MM.1S (cell line): ENCODE data around the gene NEDD8.

Experiments used
- DNase-seq: peaks from one replicate; pipeline ENCODE4 v3.0.0-alpha.2; 2015
- H2AFZ ChIP-seq: fragments of 300-600 bp; sonication (generic); 2 replicates; pipeline ENCODE4 v1.6.0; 2016; ENCODE audit warnings: antibody characterized with exemption, low read length
- H3F3A ChIP-seq: fragments of 300-600 bp; sonication (generic); 2 replicates; pipeline ENCODE4 v1.6.1; 2016; ENCODE audit warnings: mild to moderate bottlenecking, antibody characterized with exemption, low read length, moderate library complexity, mixed read lengths; ENCODE audit not compliant: insufficient read depth
- H3K27ac ChIP-seq: fragments of 300-600 bp; sonication (generic); 2 replicates; pipeline ENCODE4 v1.5.1; 2016; ENCODE audit warnings: mild to moderate bottlenecking, low read length
- H3K27me3 ChIP-seq: fragments of 300-600 bp; sonication (generic); replicated peaks from 2 replicates; pipeline ENCODE4 v1.6.0; 2016; ENCODE audit warnings: low read length; ENCODE audit not compliant: insufficient read depth
- H3K36me3 ChIP-seq: fragments of 300-600 bp; sonication (generic); replicated peaks from 2 replicates; pipeline ENCODE4 v1.6.1; 2016; ENCODE audit warnings: mild to moderate bottlenecking, low read length, mixed read lengths; ENCODE audit not compliant: insufficient read depth
- H3K4me1 ChIP-seq: fragments of 300-600 bp; sonication (generic); 2 replicates; pipeline ENCODE4 v1.6.1; 2016; ENCODE audit warnings: low read length, mixed read lengths
- H3K4me2 ChIP-seq: fragments of 300-600 bp; sonication (generic); 2 replicates; pipeline ENCODE4 v1.6.0; 2016; ENCODE audit warnings: low read depth, low read length
- H3K4me3 ChIP-seq: fragments of 300-600 bp; sonication (generic); 2 replicates; pipeline ENCODE4 v1.5.1; 2016; ENCODE audit warnings: low read length, mixed read lengths
- H3K79me2 ChIP-seq: fragments of 300-600 bp; sonication (generic); 2 replicates; pipeline ENCODE4 v1.6.1; 2016; ENCODE audit warnings: mixed run types, low read length, mixed read lengths
- H3K9ac ChIP-seq: fragments of 300-600 bp; sonication (generic); 2 replicates; pipeline ENCODE4 v1.6.1; 2016; ENCODE audit warnings: low read length, mixed read lengths
- H3K9me2 ChIP-seq: fragments of 300-600 bp; sonication (generic); replicated peaks from 2 replicates; pipeline ENCODE4 v1.6.1; 2016; ENCODE audit warnings: mild to moderate bottlenecking, low read length, mixed read lengths; ENCODE audit not compliant: insufficient read depth
- H3K9me3 ChIP-seq: fragments of 300-600 bp; sonication (generic); replicated peaks from 2 replicates; pipeline ENCODE4 v1.6.1; 2016; ENCODE audit warnings: mild to moderate bottlenecking, low read length, mixed read lengths; ENCODE audit not compliant: insufficient read depth
- H4K20me1 ChIP-seq: fragments of 300-600 bp; sonication (generic); 2 replicates; pipeline ENCODE4 v1.6.1; 2016; ENCODE audit warnings: mild to moderate bottlenecking, low read length, moderate library complexity, mixed read lengths; ENCODE audit not compliant: insufficient read depth
- EZH2 ChIP-seq: fragments of 300-600 bp; sonication (generic); optimal IDR thresholded peaks from 2 replicates; pipeline ENCODE3; 2017; ENCODE audit warnings: low read depth, mild to moderate bottlenecking, antibody characterized with exemption, low read length, mixed read lengths
- EZH2phosphoT487 ChIP-seq: fragments of 300-600 bp; sonication (generic); IDR thresholded peaks from 2 replicates; pipeline ENCODE4 v1.6.1; 2018; ENCODE audit warnings: antibody characterized with exemption, low read length
- TF ChIP-seq, protein P1 (sequence below): fragments of 300-600 bp; sonication (generic); IDR thresholded peaks from 2 replicates; pipeline ENCODE4 v1.5.1; 2016; ENCODE audit warnings: antibody characterized with exemption, low read length, mixed read lengths

The NEDD8 gene

GRCh38 chr14:24254630-24255392 lies 22.6 kb upstream of the NEDD8 start:
- no peak overlapping the region for H3K9ac ChIP-seq
- no peaks in the 10 kb centered on the region for H3K79me2 ChIP-seq
- H3K4me1 ChIP-seq: no peaks in the 10 kb centered on the region
- H3K36me3 ChIP-seq: no peaks in the 10 kb centered on the region
- no peak overlapping the region for H2AFZ ChIP-seq
- H3K4me2 ChIP-seq: no peak overlapping the region
- H3K27ac ChIP-seq: no peak overlapping the region
- no peaks in the 10 kb centered on the region for H3K9me2 ChIP-seq
- no peaks in the 10 kb centered on the region for H3F3A ChIP-seq
- H4K20me1 ChIP-seq: no peaks in the 10 kb centered on the region
- H3K4me3 ChIP-seq: no peak overlapping the region
- H3K9me3 ChIP-seq: no peaks in the 10 kb centered on the region
- DNase-seq: no peak
- no peaks in the 10 kb centered on the region for H3K27me3 ChIP-seq
- TF ChIP-seq EZH2: no peak
- TF ChIP-seq, protein P1, sequence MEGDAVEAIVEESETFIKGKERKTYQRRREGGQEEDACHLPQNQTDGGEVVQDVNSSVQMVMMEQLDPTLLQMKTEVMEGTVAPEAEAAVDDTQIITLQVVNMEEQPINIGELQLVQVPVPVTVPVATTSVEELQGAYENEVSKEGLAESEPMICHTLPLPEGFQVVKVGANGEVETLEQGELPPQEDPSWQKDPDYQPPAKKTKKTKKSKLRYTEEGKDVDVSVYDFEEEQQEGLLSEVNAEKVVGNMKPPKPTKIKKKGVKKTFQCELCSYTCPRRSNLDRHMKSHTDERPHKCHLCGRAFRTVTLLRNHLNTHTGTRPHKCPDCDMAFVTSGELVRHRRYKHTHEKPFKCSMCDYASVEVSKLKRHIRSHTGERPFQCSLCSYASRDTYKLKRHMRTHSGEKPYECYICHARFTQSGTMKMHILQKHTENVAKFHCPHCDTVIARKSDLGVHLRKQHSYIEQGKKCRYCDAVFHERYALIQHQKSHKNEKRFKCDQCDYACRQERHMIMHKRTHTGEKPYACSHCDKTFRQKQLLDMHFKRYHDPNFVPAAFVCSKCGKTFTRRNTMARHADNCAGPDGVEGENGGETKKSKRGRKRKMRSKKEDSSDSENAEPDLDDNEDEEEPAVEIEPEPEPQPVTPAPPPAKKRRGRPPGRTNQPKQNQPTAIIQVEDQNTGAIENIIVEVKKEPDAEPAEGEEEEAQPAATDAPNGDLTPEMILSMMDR: no peak
- TF ChIP-seq EZH2phosphoT487: no peak

GRCh38 chr14:24253936-24254335 lies 21.8 kb upstream of the NEDD8 start:
- no peak for DNase-seq
- Histone ChIP-seq H4K20me1 (no peaks in the 10 kb centered on the region), H3K4me1 (no peaks in the 10 kb centered on the region), H3F3A (no peaks in the 10 kb centered on the region), H3K9ac (no peak overlapping the region), H3K4me2 (no peak overlapping the region), H3K27me3 (no peaks in the 10 kb centered on the region), H3K27ac (no peak overlapping the region), H3K9me3 (no peaks in the 10 kb centered on the region), H3K36me3 (no peaks in the 10 kb centered on the region), H3K9me2 (no peaks in the 10 kb centered on the region), H3K79me2 (no peaks in the 10 kb centered on the region), H2AFZ (no peak overlapping the region), H3K4me3 (no peak overlapping the region)
- no peak for TF ChIP-seq EZH2
- TF ChIP-seq EZH2phosphoT487: no peak
- TF ChIP-seq, protein P1: no peak

DNA sequence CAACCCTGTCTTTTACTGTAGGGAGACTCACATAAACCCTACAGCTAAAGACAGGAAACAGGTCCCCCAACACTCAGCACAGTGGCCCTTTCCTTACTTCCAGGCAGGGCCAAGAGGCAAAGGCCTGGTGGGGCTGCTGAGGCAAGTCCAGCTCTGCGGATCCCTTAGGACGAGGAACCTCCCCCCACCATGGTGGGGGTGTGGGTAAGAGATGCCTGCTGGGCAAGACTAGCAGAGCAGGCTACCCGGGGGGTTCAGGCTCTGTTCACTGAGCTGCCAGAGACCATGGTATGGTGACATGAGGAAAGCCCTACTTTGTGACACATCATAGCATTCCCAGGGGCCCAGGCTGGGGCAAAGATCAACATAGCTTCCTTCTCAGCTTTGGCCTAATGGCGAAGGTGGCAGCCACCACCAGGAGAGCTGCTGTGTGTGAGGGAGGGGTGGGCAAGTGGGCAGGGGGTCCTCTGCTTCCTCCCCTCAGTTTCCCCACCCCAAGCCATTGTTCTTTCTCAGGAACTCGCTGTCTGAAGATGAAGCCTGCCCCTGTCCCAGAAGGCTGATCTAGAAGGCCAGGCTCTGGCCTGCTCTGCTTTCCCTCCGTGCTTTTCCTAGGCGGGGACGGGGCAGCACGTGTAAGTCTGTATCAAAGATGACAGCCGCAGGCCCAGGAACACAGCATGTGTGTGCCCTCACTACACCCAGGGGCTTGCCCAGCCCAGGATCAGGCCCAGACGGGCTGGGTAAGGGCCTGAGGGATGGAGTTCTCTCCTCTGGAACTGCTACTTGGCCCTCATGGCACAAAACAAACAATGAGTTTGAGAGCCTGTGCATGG lies 20.3 kb upstream of the NEDD8 start:
- Histone ChIP-seq H3K36me3 (no peaks in the 10 kb centered on the region), H3K4me2 (no peak overlapping the region), H3K9me2 (no peaks in the 10 kb centered on the region), H3K4me3 (no peak overlapping the region), H2AFZ (no peak overlapping the region), H3K27ac (no peak overlapping the region), H3K79me2 (no peaks in the 10 kb centered on the region), H3K9ac (no peak overlapping the region), H3F3A (0 out of 2 replicates have a peak, but pooled peaks cover 3% of the 10 kb centered on the region), H3K27me3 (no peaks in the 10 kb centered on the region), H4K20me1 (no peaks in the 10 kb centered on the region), H3K9me3 (no peaks in the 10 kb centered on the region), H3K4me1 (no peaks in the 10 kb centered on the region)
- TF ChIP-seq, protein P1: no peak
- DNase-seq: no peak
